Measurements from ENCODE around the gene PAK2.
A peak's percentile ranks its signal among the peaks of the same experiment; 100 is the strongest.

GRCh38 chr3:196740481-196741248, 1.0 kb downstream of the PAK2 start:
- peak; percentile 0 for TF ChIP-seq POLR2A (IDR thresholded peaks at IDR 0.05; ENCODE audit: low read length)
- no peak for TF ChIP-seq GATA1 (IDR thresholded peaks at IDR 0.05; ENCODE audit: low read depth, low read length)
